ENCODE measurements around the gene MYO5B. TPM values are rescaled to one million over a fixed set of nuclear protein-coding genes. Genes with fewer than 3 reads are reported as not detected.

Gene MYO5B
- total RNA-seq, 4 donors from 2014 or later = 0.29 to 14.7 (median 1.2) TPM

- Histone ChIP-seq H3K36me3 (no peaks in the 10 kb centered on the region), H3K9me3 (no peaks in the 10 kb centered on the region), H3K4me3 (no peak overlapping the region), H3K4me1 (no peaks in the 10 kb centered on the region), H3K27me3 (no peaks in the 10 kb centered on the region), H3K27ac (no peak overlapping the region)
- intact Hi-C loops (cut with DNase I; ENCODE audit: low total_unique reads) = no loop called here
- no peak for DNase-seq
- no peak for TF ChIP-seq POLR2A (IDR thresholded peaks at IDR 0.05)
- TF ChIP-seq, protein P1, sequence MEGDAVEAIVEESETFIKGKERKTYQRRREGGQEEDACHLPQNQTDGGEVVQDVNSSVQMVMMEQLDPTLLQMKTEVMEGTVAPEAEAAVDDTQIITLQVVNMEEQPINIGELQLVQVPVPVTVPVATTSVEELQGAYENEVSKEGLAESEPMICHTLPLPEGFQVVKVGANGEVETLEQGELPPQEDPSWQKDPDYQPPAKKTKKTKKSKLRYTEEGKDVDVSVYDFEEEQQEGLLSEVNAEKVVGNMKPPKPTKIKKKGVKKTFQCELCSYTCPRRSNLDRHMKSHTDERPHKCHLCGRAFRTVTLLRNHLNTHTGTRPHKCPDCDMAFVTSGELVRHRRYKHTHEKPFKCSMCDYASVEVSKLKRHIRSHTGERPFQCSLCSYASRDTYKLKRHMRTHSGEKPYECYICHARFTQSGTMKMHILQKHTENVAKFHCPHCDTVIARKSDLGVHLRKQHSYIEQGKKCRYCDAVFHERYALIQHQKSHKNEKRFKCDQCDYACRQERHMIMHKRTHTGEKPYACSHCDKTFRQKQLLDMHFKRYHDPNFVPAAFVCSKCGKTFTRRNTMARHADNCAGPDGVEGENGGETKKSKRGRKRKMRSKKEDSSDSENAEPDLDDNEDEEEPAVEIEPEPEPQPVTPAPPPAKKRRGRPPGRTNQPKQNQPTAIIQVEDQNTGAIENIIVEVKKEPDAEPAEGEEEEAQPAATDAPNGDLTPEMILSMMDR (IDR thresholded peaks at IDR 0.05) = no peak
These were observed 42.0 kb downstream of the MYO5B start for GRCh38 chr18:50152900-50153299.

DNA sequence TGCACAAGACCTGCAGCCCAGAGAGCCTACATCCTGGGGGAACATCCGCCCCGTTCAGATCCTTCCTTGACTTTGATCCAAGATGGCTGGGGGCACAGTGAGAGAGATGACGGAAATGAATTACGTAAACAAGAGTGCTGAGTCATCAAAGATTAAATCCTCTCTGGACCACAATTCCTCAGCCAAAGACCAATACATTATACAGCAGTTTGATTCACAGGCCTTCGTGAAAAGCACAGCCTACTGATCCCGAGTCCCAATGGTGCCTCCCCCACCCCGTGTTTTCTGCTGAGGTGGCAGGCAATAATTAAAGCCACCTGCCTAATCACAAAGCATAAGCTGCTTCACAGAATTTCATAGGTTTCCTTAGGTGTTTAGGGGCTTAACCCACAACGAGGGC, 43.0 kb downstream of the MYO5B start:
- H3K9me3 ChIP-seq = no peaks in the 10 kb centered on the region
- intact Hi-C loops (cut with DNase I; ENCODE audit: low total_unique reads) = no loop called here

GRCh38 chr18:50144540-50144939, 50.4 kb downstream of the MYO5B start:
- intact Hi-C loops (cut with DNase I; ENCODE audit: low total_unique reads) = no loop called here
- Histone ChIP-seq H3K36me3 (no peaks in the 10 kb centered on the region), H3K27ac (no peak overlapping the region), H3K27me3 (no peaks in the 10 kb centered on the region), H3K9me3 (no peaks in the 10 kb centered on the region), H3K4me1 (no peaks in the 10 kb centered on the region), H3K4me3 (no peak overlapping the region)
- no peak for TF ChIP-seq POLR2A (IDR thresholded peaks at IDR 0.05)
- DNase-seq = no peak

More for the DNA sequence above, 43.0 kb downstream of the MYO5B start:
- H3K4me3 ChIP-seq = no peak overlapping the region
- H3K27me3 ChIP-seq = no peaks in the 10 kb centered on the region
- H3K4me1 ChIP-seq = no peaks in the 10 kb centered on the region
- TF ChIP-seq POLR2A (IDR thresholded peaks at IDR 0.05) = no peak
- TF ChIP-seq, protein P1 (IDR thresholded peaks at IDR 0.05) = no peak
- H3K27ac ChIP-seq = no peak overlapping the region
- H3K36me3 ChIP-seq = no peaks in the 10 kb centered on the region
- DNase-seq = no peak

DNA sequence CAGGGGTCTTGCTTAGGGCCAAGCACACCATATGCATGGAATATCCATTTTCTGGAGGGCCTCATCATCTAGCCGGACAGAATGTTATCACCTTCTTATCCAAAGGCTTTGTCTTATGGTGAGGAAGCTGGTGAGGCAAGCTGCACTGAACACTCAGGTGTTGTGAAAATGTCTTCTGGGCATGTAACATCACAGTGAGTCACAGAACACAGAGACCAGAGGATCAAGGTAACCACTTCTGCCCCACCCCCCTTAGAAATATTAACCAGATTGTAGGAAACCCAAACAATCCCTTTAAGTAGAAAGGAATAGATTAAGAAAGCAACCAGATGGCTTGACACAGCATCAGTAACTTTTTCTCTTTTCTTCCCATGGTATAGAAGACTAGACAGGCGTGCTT, 51.1 kb downstream of the MYO5B start:
- Histone ChIP-seq H3K27me3 (no peaks in the 10 kb centered on the region), H3K4me1 (no peaks in the 10 kb centered on the region), H3K27ac (no peak overlapping the region), H3K36me3 (no peaks in the 10 kb centered on the region), H3K4me3 (no peak overlapping the region), H3K9me3 (no peaks in the 10 kb centered on the region)
- intact Hi-C loops (cut with DNase I; ENCODE audit: low total_unique reads) = no loop called here
- no peak for TF ChIP-seq POLR2A (IDR thresholded peaks at IDR 0.05)
- TF ChIP-seq, protein P1 (IDR thresholded peaks at IDR 0.05) = no peak
- no peak for DNase-seq

- H3K27ac ChIP-seq = no peak overlapping the region
- H3K4me1 ChIP-seq = no peaks in the 10 kb centered on the region
- DNase-seq = no peak
These were observed 51.7 kb downstream of the MYO5B start for GRCh38 chr18:50143294-50143693.

More at GRCh38 chr18:50143294-50143693, 51.7 kb downstream of the MYO5B start:
- H3K9me3 ChIP-seq = no peaks in the 10 kb centered on the region
- intact Hi-C loops (cut with DNase I; ENCODE audit: low total_unique reads) = no loop called here
- no peaks in the 10 kb centered on the region for H3K27me3 ChIP-seq
- H3K4me3 ChIP-seq = no peak overlapping the region
- no peaks in the 10 kb centered on the region for H3K36me3 ChIP-seq
- no peak for TF ChIP-seq POLR2A (IDR thresholded peaks at IDR 0.05)
- TF ChIP-seq, protein P1 (IDR thresholded peaks at IDR 0.05) = no peak
